Coronary artery (tissue), 2 donors: Measurements from ENCODE around the gene GADL1.
A peak's percentile ranks its signal among the peaks of the same experiment; 100 is the strongest.

ENCODE experiments used
- DNase-seq: peaks from one replicate; pipeline ENCODE4 v3.0.0-alpha.2; 2017; ENCODE audit warnings: low spot score
- H3K27ac ChIP-seq, 2 donors: fragments of 200-600 bp; sonication (generic); one replicate each; pipeline ENCODE4 v1.5.1; 2016 to 2019
- H3K4me3 ChIP-seq: fragments of 200-600 bp; sonication (generic); 2 replicates; pipeline ENCODE4 v1.5.1; 2016; ENCODE audit warnings: mild to moderate bottlenecking, moderate library complexity
- CTCF ChIP-seq: fragments of 200-600 bp; sonication (generic); IDR thresholded peaks from one replicate; pipeline ENCODE4 v1.5.1; 2019; ENCODE audit warnings: antibody characterized with exemption

GADL1 gene

GRCh38 chr3:30775040-30775439, 119.4 kb downstream of the GADL1 start:
- no peak for DNase-seq
- no peak for TF ChIP-seq CTCF
- Histone ChIP-seq H3K4me3 (no peak overlapping the region), H3K27ac (no peak overlapping the region)

- TF ChIP-seq CTCF, result no peak
- no peak overlapping the region for H3K27ac ChIP-seq
- no peak overlapping the region for H3K4me3 ChIP-seq
- no peak for DNase-seq
These were observed 120.4 kb downstream of the GADL1 start for GRCh38 chr3:30774062-30774461.

- no peak overlapping the region for H3K27ac ChIP-seq
- no peak overlapping the region for H3K4me3 ChIP-seq
- no peak for TF ChIP-seq CTCF
- DNase-seq, result no peak
These were observed 124.1 kb downstream of the GADL1 start for GRCh38 chr3:30770387-30770786.

- H3K4me3 ChIP-seq, result no peak overlapping the region
- DNase-seq, result no peak
- peak; percentile 66 for TF ChIP-seq CTCF
- no peak overlapping the region for H3K27ac ChIP-seq
These were observed 125.5 kb downstream of the GADL1 start for GRCh38 chr3:30768703-30769550.

GRCh38 chr3:30768046-30768445, 126.4 kb downstream of the GADL1 start:
- TF ChIP-seq CTCF, result no peak
- no peak for DNase-seq
- H3K27ac ChIP-seq, result no peak overlapping the region
- no peak overlapping the region for H3K4me3 ChIP-seq

GRCh38 chr3:30766522-30766921, 127.9 kb downstream of the GADL1 start:
- Histone ChIP-seq H3K4me3 (no peak overlapping the region), H3K27ac (no peak overlapping the region)
- DNase-seq, result no peak
- TF ChIP-seq CTCF, result no peak

GRCh38 chr3:30764891-30765290, 129.6 kb downstream of the GADL1 start:
- no peak for TF ChIP-seq CTCF
- Histone ChIP-seq H3K4me3 (no peak overlapping the region), H3K27ac (no peak overlapping the region)
- DNase-seq, result no peak
